ENCODE data around the gene MAP1LC3A.

Gene MAP1LC3A

GRCh38 chr20:34578521-34578920 is 20.0 kb downstream of the MAP1LC3A start:
- no peak for DNase-seq

- no peak for DNase-seq
Measured at GRCh38 chr20:34579191-34579978, 20.9 kb downstream of the MAP1LC3A start.

GRCh38 chr20:34579979-34580940 is 21.7 kb downstream of the MAP1LC3A start:
- no peak for DNase-seq

GRCh38 chr20:34581341-34582184 is 23.0 kb downstream of the MAP1LC3A start:
- peak; percentile 10 for DNase-seq

- no peak for DNase-seq
Measured at GRCh38 chr20:34582221-34582620, 23.7 kb downstream of the MAP1LC3A start.

DNA sequence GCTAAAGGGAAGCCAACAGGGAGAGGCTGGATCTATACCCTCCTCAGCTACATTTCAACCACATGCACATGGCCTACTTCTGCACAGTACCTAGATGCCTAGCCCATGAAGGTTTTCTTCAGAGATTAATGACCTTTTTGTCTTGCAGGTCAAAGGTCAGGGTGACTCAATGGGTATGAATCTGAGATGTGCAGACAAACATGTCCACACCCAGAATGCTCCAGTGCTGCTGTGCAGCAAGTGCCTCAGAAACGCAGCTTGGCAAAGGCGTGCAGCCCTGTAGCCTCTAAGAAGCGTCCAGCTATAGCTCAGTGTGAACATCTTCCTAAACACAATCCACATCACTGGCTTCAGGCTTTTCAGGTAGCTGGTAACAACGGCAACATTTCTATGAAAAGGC is 24.4 kb downstream of the MAP1LC3A start:
- no peak for DNase-seq

- DNase-seq = no peak
Measured at GRCh38 chr20:34583544-34583943, 25.0 kb downstream of the MAP1LC3A start.

DNA sequence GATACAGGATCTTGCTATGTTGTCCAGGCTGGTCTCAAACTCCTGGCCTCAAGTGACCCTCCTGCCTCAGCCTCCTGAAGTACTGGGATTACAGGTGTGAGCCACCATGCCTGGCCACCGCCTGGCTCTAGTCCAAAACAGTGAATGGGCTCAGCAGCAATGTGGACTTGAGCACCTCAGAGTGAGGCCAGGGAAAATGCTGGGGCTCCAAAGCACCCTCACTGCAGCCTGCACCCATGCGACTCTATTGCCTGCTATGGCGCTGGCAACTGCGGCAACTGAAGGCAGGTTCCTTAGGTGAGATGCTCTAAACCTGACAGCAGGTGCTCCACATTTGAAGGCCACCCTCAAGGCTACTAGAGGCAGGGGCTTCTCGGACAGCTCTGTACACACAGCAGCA is 26.5 kb downstream of the MAP1LC3A start:
- no peak for DNase-seq

DNA sequence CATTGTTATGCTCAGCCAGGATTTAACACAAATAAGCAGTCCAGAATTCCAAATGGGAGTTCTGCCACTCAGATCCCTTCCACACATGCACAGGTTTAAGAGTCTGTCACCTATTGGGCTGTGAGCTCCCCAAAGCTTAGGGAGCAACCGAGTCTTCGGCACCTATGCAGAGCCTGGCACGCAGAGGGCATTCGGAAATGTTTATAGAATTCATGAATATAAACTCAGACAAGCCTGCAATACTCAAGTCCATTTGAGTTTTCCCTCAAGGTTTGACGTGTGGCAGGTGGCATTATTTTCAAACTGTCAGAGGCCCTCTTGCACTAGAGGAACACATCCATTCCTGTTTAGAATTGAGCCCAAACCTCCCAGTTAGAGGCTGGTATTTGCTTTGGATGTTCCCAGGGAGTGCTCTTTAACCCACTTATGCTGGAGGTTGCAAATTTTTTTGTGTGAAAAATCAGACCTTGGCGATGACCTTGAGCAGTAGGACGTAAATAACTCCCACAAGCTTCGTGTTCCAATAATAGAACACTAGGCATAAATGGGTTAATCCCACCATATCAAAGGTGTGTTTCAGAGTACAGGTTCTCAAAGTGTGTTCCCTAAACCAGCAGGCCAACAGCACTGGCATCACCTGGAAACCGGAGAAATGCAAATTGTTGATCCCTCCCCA is 28.1 kb downstream of the MAP1LC3A start:
- DNase-seq = no peak

DNA sequence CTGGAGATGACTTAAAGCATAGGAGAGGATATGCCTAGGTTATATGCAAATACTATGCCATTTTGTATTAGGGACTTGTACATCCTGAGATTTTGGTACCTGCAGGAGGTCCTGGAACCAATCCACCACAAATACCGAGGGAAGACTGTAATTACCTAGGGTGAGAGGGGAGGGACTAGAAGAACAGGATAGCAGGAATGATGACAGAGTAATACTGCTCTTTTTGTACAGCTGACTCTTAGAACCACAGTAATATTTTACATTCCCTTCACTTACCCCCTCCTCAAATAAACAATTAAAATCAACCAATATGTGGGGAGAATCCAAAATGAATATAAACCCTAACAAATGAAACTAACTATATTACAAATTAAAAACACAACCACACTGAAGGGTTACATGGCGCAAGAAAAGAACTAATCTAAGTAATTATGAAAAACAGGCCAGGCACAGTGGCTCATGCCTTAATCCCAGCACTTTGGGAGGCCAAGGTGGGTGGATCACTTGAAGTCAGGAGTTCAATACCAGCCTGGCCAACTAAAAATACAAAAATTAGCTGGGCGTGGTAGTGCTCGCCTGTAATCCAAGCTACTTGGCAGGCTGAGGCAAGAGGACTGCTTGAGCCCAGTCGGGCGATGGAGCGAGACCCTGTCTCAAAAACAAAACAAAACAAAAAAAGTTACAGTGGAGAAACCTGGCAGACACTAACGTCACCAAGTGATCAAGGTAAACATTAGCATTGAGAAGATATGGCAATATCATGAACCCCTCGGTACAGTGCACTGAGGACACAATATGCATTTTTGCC is 37.1 kb downstream of the MAP1LC3A start:
- no peak for DNase-seq

GRCh38 chr20:34600892-34601653 is 42.6 kb downstream of the MAP1LC3A start:
- DNase-seq = no peak

DNA sequence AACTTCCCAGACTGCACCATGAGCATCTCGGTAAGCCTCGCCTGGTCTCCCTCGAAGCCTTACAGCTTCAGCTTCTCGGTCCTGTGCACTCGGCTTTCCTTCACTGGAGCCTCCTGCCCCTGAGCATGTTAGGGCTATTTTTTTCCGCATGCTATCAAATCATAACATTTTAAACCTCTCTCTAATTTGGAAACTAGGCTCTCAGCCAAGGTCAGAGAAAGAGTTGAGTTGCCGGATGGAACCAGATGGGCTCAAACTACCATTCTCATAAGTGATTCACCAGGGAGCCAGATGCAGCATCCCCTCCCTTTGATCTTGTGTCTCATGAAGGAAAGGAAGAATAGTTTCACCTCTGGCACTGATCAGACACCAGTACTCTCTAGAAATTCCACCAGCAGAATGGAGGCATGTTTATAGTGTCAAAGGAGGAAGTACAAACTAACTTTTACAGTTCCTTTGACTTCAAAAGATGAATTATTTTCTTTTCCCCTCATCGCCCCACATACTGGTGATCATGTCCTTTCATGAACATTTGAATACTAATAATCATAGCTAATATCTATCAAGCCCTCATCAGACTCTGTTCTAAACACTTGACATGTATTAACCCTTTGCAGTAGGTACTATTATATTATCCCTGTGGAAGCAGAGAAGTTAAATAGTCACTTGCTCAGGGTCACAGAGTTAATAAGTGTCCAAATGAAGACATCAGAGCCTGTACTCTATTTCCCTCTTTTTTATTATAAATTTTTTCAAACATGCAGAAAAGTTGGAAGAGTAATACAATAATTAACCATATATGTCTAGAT is 46.7 kb downstream of the MAP1LC3A start:
- DNase-seq = no peak

GRCh38 chr20:34607066-34607465 is 48.5 kb downstream of the MAP1LC3A start:
- DNase-seq = no peak
